GM12878 (cell line): Measurements from ENCODE around the gene NFATC1. TPM values are rescaled to one million over a fixed set of nuclear protein-coding genes. Genes with fewer than 3 reads are reported as not detected.

Source experiments
- JUND ChIP-seq: IDR thresholded peaks from 2 replicates; pipeline ENCODE4 v1.6.1; 2012; ENCODE audit warnings: low read depth, mild to moderate bottlenecking, low read length, improper control_type of control experiment, moderate library complexity
- SREBF1 ChIP-seq: IDR thresholded peaks from 2 replicates; pipeline ENCODE4 v1.6.1; 2012; ENCODE audit warnings: mild to moderate bottlenecking, low read length
- ZNF24 ChIP-seq: fragments of 450-650 bp; IDR thresholded peaks from 2 replicates; pipeline ENCODE4 v1.6.1; 2017; ENCODE audit warnings: antibody characterized with exemption, mild to moderate bottlenecking
- polyA plus RNA-seq, 11 experiments: library from polyadenylated mRNA; depleted of rRNA in 4 of 11; unstranded in 6 of 11; stranded (reverse) in 5 of 11; fragments of >200 nt; fragmentation: Nextera tagmentation in 4 of 11; fragmentation: Illumina TruSeq in 1 of 11; extraction: Ambion mirVana in 4 of 11; extraction: Trizol in 1 of 11; gene quantifications; 1 replicate in 1 of 11; 2 replicates in 10 of 11; pipeline versions ENCODE4 v1.2.1 to v1.2.3, GENCODE V29; 2011 to 2016; ENCODE audit warnings: inconsistent platforms in 2 of 11, missing spikeins in 2 of 11, low read depth in 1 of 11
- total RNA-seq, 4 experiments: library from RNA; depleted of rRNA in 3 of 4; stranded (reverse); fragments of >200 nt in 3 of 4; fragmentation: Illumina TruSeq in 1 of 4; extraction: Trizol in 1 of 4; gene quantifications; 2 replicates each; pipeline versions ENCODE4 v1.2.1 to v1.2.3, GENCODE V29; 2013 to 2021
- TF ChIP-seq, protein P1 (sequence below): IDR thresholded peaks from 2 replicates; pipeline ENCODE4 v1.6.1; 2012; ENCODE audit warnings: improper control_type of control experiment, low read depth, low read length; ENCODE audit not compliant: insufficient replicate concordance
- TF ChIP-seq, protein P2 (sequence below): fragments of 450-650 bp; IDR thresholded peaks from 2 replicates; pipeline ENCODE4 v1.6.1; 2017; ENCODE audit warnings: mild to moderate bottlenecking, moderate library complexity

The NFATC1 gene
- total and polyA plus RNA-seq, 10 of the 15 experiments (the other 5 are each of a cell fraction or from before 2014, with no cell fraction given): 0.84 to 20.8 (median 5.1) TPM

DNA sequence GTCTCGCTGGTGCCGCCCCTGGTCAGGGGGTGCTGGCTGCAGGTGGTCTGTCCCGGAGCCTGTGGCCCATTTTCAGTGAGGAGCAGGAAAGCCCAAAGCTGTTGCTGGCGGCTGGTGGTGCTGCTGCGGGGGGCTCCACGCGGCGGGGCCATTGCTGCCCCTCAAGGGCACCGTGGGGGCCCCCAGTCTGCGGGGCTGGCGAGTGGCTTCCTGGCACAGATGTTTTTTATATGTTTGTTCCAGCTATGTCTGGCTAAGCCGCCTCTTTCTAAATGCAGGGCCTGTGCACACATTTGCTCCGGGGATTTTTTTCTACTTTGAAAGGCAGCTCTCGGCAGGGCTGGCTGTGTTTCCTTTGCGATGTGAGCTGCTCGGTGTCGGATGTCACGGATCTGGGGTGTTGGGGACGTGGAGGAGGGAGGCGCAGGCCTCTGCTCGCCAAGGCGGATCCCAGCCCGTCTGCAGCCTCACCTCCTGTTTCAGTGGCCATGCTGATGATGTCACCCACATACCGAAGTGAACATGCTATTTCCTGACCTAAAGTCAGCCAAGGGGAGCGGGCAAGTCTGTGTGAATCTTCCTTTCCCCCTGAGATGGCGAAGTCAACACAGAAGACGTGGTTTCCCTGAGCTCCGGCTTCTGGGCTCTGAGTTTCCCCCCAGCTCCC is 171.9 kb downstream of the NFATC1 start (continued):
- TF ChIP-seq, protein P1, sequence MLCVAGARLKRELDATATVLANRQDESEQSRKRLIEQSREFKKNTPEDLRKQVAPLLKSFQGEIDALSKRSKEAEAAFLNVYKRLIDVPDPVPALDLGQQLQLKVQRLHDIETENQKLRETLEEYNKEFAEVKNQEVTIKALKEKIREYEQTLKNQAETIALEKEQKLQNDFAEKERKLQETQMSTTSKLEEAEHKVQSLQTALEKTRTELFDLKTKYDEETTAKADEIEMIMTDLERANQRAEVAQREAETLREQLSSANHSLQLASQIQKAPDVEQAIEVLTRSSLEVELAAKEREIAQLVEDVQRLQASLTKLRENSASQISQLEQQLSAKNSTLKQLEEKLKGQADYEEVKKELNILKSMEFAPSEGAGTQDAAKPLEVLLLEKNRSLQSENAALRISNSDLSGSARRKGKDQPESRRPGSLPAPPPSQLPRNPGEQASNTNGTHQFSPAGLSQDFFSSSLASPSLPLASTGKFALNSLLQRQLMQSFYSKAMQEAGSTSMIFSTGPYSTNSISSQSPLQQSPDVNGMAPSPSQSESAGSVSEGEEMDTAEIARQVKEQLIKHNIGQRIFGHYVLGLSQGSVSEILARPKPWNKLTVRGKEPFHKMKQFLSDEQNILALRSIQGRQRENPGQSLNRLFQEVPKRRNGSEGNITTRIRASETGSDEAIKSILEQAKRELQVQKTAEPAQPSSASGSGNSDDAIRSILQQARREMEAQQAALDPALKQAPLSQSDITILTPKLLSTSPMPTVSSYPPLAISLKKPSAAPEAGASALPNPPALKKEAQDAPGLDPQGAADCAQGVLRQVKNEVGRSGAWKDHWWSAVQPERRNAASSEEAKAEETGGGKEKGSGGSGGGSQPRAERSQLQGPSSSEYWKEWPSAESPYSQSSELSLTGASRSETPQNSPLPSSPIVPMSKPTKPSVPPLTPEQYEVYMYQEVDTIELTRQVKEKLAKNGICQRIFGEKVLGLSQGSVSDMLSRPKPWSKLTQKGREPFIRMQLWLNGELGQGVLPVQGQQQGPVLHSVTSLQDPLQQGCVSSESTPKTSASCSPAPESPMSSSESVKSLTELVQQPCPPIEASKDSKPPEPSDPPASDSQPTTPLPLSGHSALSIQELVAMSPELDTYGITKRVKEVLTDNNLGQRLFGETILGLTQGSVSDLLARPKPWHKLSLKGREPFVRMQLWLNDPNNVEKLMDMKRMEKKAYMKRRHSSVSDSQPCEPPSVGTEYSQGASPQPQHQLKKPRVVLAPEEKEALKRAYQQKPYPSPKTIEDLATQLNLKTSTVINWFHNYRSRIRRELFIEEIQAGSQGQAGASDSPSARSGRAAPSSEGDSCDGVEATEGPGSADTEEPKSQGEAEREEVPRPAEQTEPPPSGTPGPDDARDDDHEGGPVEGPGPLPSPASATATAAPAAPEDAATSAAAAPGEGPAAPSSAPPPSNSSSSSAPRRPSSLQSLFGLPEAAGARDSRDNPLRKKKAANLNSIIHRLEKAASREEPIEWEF: no peak
- TF ChIP-seq, protein P2, sequence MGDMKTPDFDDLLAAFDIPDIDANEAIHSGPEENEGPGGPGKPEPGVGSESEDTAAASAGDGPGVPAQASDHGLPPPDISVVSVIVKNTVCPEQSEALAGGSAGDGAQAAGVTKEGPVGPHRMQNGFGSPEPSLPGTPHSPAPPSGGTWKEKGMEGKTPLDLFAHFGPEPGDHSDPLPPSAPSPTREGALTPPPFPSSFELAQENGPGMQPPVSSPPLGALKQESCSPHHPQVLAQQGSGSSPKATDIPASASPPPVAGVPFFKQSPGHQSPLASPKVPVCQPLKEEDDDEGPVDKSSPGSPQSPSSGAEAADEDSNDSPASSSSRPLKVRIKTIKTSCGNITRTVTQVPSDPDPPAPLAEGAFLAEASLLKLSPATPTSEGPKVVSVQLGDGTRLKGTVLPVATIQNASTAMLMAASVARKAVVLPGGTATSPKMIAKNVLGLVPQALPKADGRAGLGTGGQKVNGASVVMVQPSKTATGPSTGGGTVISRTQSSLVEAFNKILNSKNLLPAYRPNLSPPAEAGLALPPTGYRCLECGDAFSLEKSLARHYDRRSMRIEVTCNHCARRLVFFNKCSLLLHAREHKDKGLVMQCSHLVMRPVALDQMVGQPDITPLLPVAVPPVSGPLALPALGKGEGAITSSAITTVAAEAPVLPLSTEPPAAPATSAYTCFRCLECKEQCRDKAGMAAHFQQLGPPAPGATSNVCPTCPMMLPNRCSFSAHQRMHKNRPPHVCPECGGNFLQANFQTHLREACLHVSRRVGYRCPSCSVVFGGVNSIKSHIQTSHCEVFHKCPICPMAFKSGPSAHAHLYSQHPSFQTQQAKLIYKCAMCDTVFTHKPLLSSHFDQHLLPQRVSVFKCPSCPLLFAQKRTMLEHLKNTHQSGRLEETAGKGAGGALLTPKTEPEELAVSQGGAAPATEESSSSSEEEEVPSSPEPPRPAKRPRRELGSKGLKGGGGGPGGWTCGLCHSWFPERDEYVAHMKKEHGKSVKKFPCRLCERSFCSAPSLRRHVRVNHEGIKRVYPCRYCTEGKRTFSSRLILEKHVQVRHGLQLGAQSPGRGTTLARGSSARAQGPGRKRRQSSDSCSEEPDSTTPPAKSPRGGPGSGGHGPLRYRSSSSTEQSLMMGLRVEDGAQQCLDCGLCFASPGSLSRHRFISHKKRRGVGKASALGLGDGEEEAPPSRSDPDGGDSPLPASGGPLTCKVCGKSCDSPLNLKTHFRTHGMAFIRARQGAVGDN: no peak
- no peak for TF ChIP-seq SREBF1
- TF ChIP-seq JUND: no peak
- TF ChIP-seq ZNF24: no peak
- TF ChIP-seq, all 136 proteins: peak for 0
